Endothelial cell of umbilical vein (primary cell): Measurements from ENCODE around the gene ZNF609. TPM values are rescaled to one million over a fixed set of nuclear protein-coding genes. Genes with fewer than 3 reads are reported as not detected.

ENCODE experiments used
- BruUV-seq: library from RNA; stranded (reverse); fragments of 400-500 nt; replicated peaks from 2 replicates; lab custom pipeline; 2021; lab: Mats Ljungman, UMichigan
- CTCF ChIA-PET: fragments of 300-600, 350-600 bp; sonication (Branson Sonifier 250); formaldehyde crosslinking; loops from one replicate; lab custom pipeline; 2021; ENCODE audit warnings: antibody characterized with exemption, inconsistent platforms; lab: Charles Lee
- POLR2A ChIA-PET: fragments of 300-600, 350-600 bp; sonication (Branson Sonifier 250); formaldehyde crosslinking; loops from one replicate; lab custom pipeline; 2021; ENCODE audit warnings: antibody characterized with exemption, inconsistent platforms; lab: Charles Lee
- DNase-seq: peaks from one replicate; pipeline ENCODE4 v3.0.0-alpha.2; 2011; ENCODE audit warnings: low read depth, low spot score
- FAIRE-seq: peaks from 2 replicates; lab custom pipeline; 2011; peaks lifted over from hg19 to GRCh38; lab: Jason Lieb, UNC
- H2AFZ ChIP-seq: 2 replicates; pipeline ENCODE4 v1.6.0; 2012; ENCODE audit warnings: low read depth, low read length, control low read depth, inconsistent platforms
- H3K27ac ChIP-seq: 2 replicates; pipeline ENCODE4 v1.5.1; 2011; ENCODE audit warnings: low read depth, mild to moderate bottlenecking, control low read depth, low read length, moderate library complexity; ENCODE audit not compliant: insufficient read depth
- H3K27me3 ChIP-seq, 2 experiments: 2 replicates each; pipeline versions ENCODE4 v1.6.0 to v1.6.1; 2011; ENCODE audit warnings: low read length in 2 of 2, mixed read lengths in 1 of 2; ENCODE audit not compliant: control insufficient read depth in 2 of 2, insufficient read depth in 2 of 2
- H3K36me3 ChIP-seq, 2 experiments: 2 replicates in 1 of 2; 3 replicates in 1 of 2; pipeline ENCODE4 v1.5.1; 2011; ENCODE audit warnings: low read length in 2 of 2, mild to moderate bottlenecking in 1 of 2, moderate library complexity in 1 of 2; ENCODE audit not compliant: control insufficient read depth in 2 of 2, insufficient read depth in 2 of 2; ENCODE audit errors: extremely low read depth in 1 of 2
- H3K4me1 ChIP-seq: 3 replicates; pipeline ENCODE4 v1.5.1; 2011; ENCODE audit warnings: mild to moderate bottlenecking, low read length; ENCODE audit not compliant: control insufficient read depth, insufficient read depth; ENCODE audit errors: extremely low read depth
- H3K4me2 ChIP-seq: 2 replicates; pipeline ENCODE4 v1.6.1; 2011; ENCODE audit warnings: low read length, control low read depth, mixed read lengths; ENCODE audit not compliant: insufficient read depth
- H3K4me3 ChIP-seq, 3 experiments: fragments of 200-600 bp in 1 of 3; sonication (generic), shearing (Covaris generic) in 1 of 3; replicated peaks in 1 of 3; 2 replicates each; pipeline ENCODE4 v1.5.1; 2011 to 2016; ENCODE audit warnings: control low read depth in 3 of 3, low read length in 3 of 3, mild to moderate bottlenecking in 2 of 3, inconsistent platforms in 1 of 3, low read depth in 1 of 3, moderate library complexity in 1 of 3; ENCODE audit not compliant: insufficient read depth in 1 of 3
- H3K79me2 ChIP-seq: 2 replicates; pipeline ENCODE4 v1.6.0; 2012; ENCODE audit warnings: low read length, inconsistent platforms; ENCODE audit not compliant: control insufficient read depth, insufficient read depth
- H3K9ac ChIP-seq: replicated peaks from 2 replicates; pipeline ENCODE3; 2011; ENCODE audit warnings: low read length, control low read depth; ENCODE audit not compliant: insufficient read depth; ENCODE audit errors: extremely low read depth
- H3K9me1 ChIP-seq: replicated peaks from 3 replicates; pipeline ENCODE4 v1.6.0; 2011; ENCODE audit warnings: mild to moderate bottlenecking, low read length; ENCODE audit not compliant: control insufficient read depth, insufficient read depth; ENCODE audit errors: extremely low read depth
- H3K9me3 ChIP-seq: replicated peaks from 2 replicates; pipeline ENCODE4 v1.5.1; 2012; ENCODE audit warnings: low read length, inconsistent platforms; ENCODE audit not compliant: control insufficient read depth, insufficient read depth
- H4K20me1 ChIP-seq: replicated peaks from 2 replicates; pipeline ENCODE3; 2011; ENCODE audit warnings: mild to moderate bottlenecking, low read length; ENCODE audit not compliant: control insufficient read depth, insufficient read depth; ENCODE audit errors: extremely low read depth
- CTCF ChIP-seq, 2 donors: IDR thresholded peaks; 1 replicate in 1 of 2; 2 replicates in 1 of 2; pipeline ENCODE4 v1.5.1; 2011; ENCODE audit warnings: low read length in 2 of 2, mild to moderate bottlenecking in 2 of 2, moderate library complexity in 2 of 2, control low read depth in 1 of 2, inconsistent platforms in 1 of 2, low read depth in 1 of 2; ENCODE audit not compliant: insufficient read depth in 1 of 2; ENCODE audit errors: extremely low read depth in 1 of 2
- EZH2 ChIP-seq: IDR thresholded peaks from 2 replicates; pipeline ENCODE4 v1.6.1; 2012; ENCODE audit warnings: borderline replicate concordance, low read depth, mild to moderate bottlenecking, moderate library complexity, low read length, inconsistent platforms; ENCODE audit not compliant: severe bottlenecking
- FOS ChIP-seq: IDR thresholded peaks from 2 replicates; pipeline ENCODE4 v1.6.1; 2011; ENCODE audit warnings: mild to moderate bottlenecking, low read length, moderate library complexity, borderline replicate concordance; ENCODE audit not compliant: insufficient read depth
- GATA2 ChIP-seq: IDR thresholded peaks from 2 replicates; pipeline ENCODE4 v1.7.0; 2011; ENCODE audit warnings: low read depth, mild to moderate bottlenecking, moderate library complexity, mixed read lengths, low read length; ENCODE audit not compliant: insufficient read length, insufficient read depth
- JUN ChIP-seq: IDR thresholded peaks from 2 replicates; pipeline ENCODE4 v1.6.1; 2011; ENCODE audit warnings: borderline replicate concordance, low read depth; ENCODE audit not compliant: insufficient read length, insufficient read depth
- MAX ChIP-seq: IDR thresholded peaks from 2 replicates; pipeline ENCODE4 v1.6.1; 2011; ENCODE audit not compliant: insufficient read depth, insufficient read length
- MYC ChIP-seq: IDR thresholded peaks from one replicate; pipeline ENCODE4 v1.6.1; 2011; ENCODE audit warnings: mild to moderate bottlenecking, low read depth, low read length
- POLR2A ChIP-seq: IDR thresholded peaks from 2 replicates; pipeline ENCODE4 v1.6.1; 2012; ENCODE audit warnings: low read depth, mild to moderate bottlenecking, control low read depth, low read length
- POLR2AphosphoS5 ChIP-seq: IDR thresholded peaks from 2 replicates; pipeline ENCODE4 v1.6.1; 2012; ENCODE audit warnings: low read depth, mild to moderate bottlenecking, control low read depth, low read length, moderate library complexity; ENCODE audit not compliant: insufficient read depth
- dilution Hi-C: fragments of 300-500 bp; cut with MboI; formaldehyde crosslinking; loops from one replicate; pipeline ENCODE4 v1.15.0; 2019; ENCODE audit warnings: low sequenced_read_pairs; ENCODE audit not compliant: extremely low pct_ligation_motif_present
- intact Hi-C: fragments of 100-400 bp; cut with micrococcal nuclease; formaldehyde crosslinking; loops from one replicate; pipeline ENCODE4 v1.10.0; 2022
- polyA plus RNA-seq, 4 experiments: library from polyadenylated mRNA; depleted of rRNA in 3 of 4; stranded (reverse) in 3 of 4; unstranded in 1 of 4; fragments of >200 nt; gene quantifications; 2 replicates each; pipeline versions ENCODE4 v1.2.1 to v1.2.3, GENCODE V29; 2011 to 2012; ENCODE audit warnings: missing spikeins in 1 of 4
- total RNA-seq: library from RNA; stranded (reverse); gene quantifications from 2 replicates; pipeline ENCODE4 v1.2.3, GENCODE V29; 2021

Gene ZNF609
- total and polyA plus RNA-seq, 2 donors (not counting 3 experiments of a cell fraction or from before 2014, with no cell fraction given), result 18.2 to 49.6 TPM

GRCh38 chr15:64691896-64692565 is 231.7 kb downstream of the ZNF609 start:
- no peak overlapping the region for H3K27ac ChIP-seq

More at GRCh38 chr15:64691896-64692565, 231.7 kb downstream of the ZNF609 start:
- Histone ChIP-seq H3K36me3 (peaks cover 17 to 46% of the 10 kb centered on the region in 2 experiments), H3K4me3 (no peak overlapping the region), H2AFZ (no peak overlapping the region), H3K9ac (no peak overlapping the region), H4K20me1 (peaks cover 2% of the 10 kb centered on the region), H3K79me2 (peaks cover 19% of the 10 kb centered on the region), H3K4me1 (no peaks in the 10 kb centered on the region), H3K9me3 (no peaks in the 10 kb centered on the region), H3K9me1 (no peaks in the 10 kb centered on the region), H3K4me2 (no peak overlapping the region), H3K27me3 (no peaks in the 10 kb centered on the region)
- FAIRE-seq, result no peak
- BruUV-seq, result no TSS peak
- CTCF ChIA-PET, result interaction anchor here (0.6 to 13.8 kb wide), 4 partner anchors 16 to 510 kb away, joined by 3 to 446 read pairs (median 34); no protein-coding TSS in a partner anchor
- TF ChIP-seq GATA2 (no peak), JUN (no peak), EZH2 (no peak), POLR2A (no peak), MYC (no peak), POLR2AphosphoS5 (no peak), FOS (no peak), MAX (no peak), CTCF (IDR thresholded peaks at IDR 0.05; ENCODE audit: extremely low read depth in 1 of 2, insufficient read depth in 1 of 2, low read depth in 1 of 2, low read length in 2 of 2) (no peak)
- intact Hi-C loops, result no loop called here
- dilution Hi-C loops, result no loop called here
- POLR2A ChIA-PET, result interaction anchor here (0.7 kb wide), 1 partner anchor 36 kb away, joined by 9 read pairs; no protein-coding TSS in a partner anchor
- DNase-seq, result no peak
